HEK293 (cell line): Measurements from ENCODE around the gene PRM1.

ENCODE experiments used
- CTCF ChIP-seq: fragments of 450-650 bp; formaldehyde crosslinking; IDR thresholded peaks from 2 replicates; pipeline ENCODE4 v1.5.1; 2016; ENCODE audit warnings: missing biosample characterization, missing genetic modification characterization
- EGR2 ChIP-seq: fragments of 450-650 bp; formaldehyde crosslinking; IDR thresholded peaks from 2 replicates; pipeline ENCODE4 v1.5.1; 2016; ENCODE audit warnings: low read depth, missing biosample characterization, missing genetic modification characterization
- IKZF3 ChIP-seq: fragments of 450-650 bp; IDR thresholded peaks from 2 replicates; pipeline ENCODE4 v1.5.0; 2018; ENCODE audit warnings: missing biosample characterization, mild to moderate bottlenecking, missing genetic modification characterization, moderate library complexity
- MYNN ChIP-seq: fragments of 450-650 bp; formaldehyde crosslinking; IDR thresholded peaks from 2 replicates; pipeline ENCODE4 v1.5.1; 2016; ENCODE audit warnings: missing biosample characterization, missing genetic modification characterization, borderline replicate concordance
- MZF1 ChIP-seq: fragments of 450-650 bp; formaldehyde crosslinking; IDR thresholded peaks from 2 replicates; pipeline ENCODE4 v1.5.1; 2017; ENCODE audit warnings: missing biosample characterization, missing genetic modification characterization, borderline replicate concordance
- PRDM10 ChIP-seq: fragments of 450-650 bp; formaldehyde crosslinking; IDR thresholded peaks from 2 replicates; pipeline ENCODE4 v1.5.1; 2016; ENCODE audit warnings: missing biosample characterization, missing genetic modification characterization
- PRDM4 ChIP-seq: fragments of 450-650 bp; formaldehyde crosslinking; IDR thresholded peaks from 2 replicates; pipeline ENCODE4 v1.5.1; 2017; ENCODE audit warnings: missing biosample characterization, missing genetic modification characterization
- SCRT2 ChIP-seq: fragments of 450-650 bp; formaldehyde crosslinking; IDR thresholded peaks from 2 replicates; pipeline ENCODE4 v1.5.1; 2016; ENCODE audit warnings: missing biosample characterization, missing genetic modification characterization
- TCF7L2 ChIP-seq: IDR thresholded peaks from 2 replicates; pipeline ENCODE4 v1.6.1; 2011; ENCODE audit warnings: low read depth, mild to moderate bottlenecking, inconsistent platforms, low read length, moderate library complexity, borderline replicate concordance
- ZBTB8A ChIP-seq: fragments of 450-650 bp; formaldehyde crosslinking; IDR thresholded peaks from 2 replicates; pipeline ENCODE4 v1.5.1; 2016; ENCODE audit warnings: missing biosample characterization, missing genetic modification characterization
- ZNF184 ChIP-seq: fragments of 450-650 bp; IDR thresholded peaks from 2 replicates; pipeline ENCODE4 v1.5.1; 2018; ENCODE audit warnings: missing biosample characterization, mild to moderate bottlenecking, missing genetic modification characterization
- ZNF239 ChIP-seq: fragments of 450-650 bp; formaldehyde crosslinking; IDR thresholded peaks from 2 replicates; pipeline ENCODE4 v1.5.1; 2016; ENCODE audit warnings: missing biosample characterization, missing genetic modification characterization
- ZNF549 ChIP-seq: fragments of 450-650 bp; IDR thresholded peaks from 2 replicates; pipeline ENCODE4 v1.5.1; 2018; ENCODE audit warnings: missing biosample characterization, missing genetic modification characterization, mild to moderate bottlenecking, inconsistent platforms, moderate library complexity
- ZNF837 ChIP-seq: fragments of 450-650 bp; formaldehyde crosslinking; IDR thresholded peaks from 2 replicates; pipeline ENCODE4 v1.5.1; 2016; ENCODE audit warnings: missing biosample characterization, missing genetic modification characterization

- no peak for TF ChIP-seq TCF7L2
- TF ChIP-seq PRDM10 (tag by site-specific recombination) = no peak
- TF ChIP-seq EGR2 (tag by site-specific recombination) = no peak
- TF ChIP-seq CTCF = no peak
- TF ChIP-seq ZNF239 (tag by site-specific recombination) = no peak
- TF ChIP-seq ZBTB8A = no peak
- no peak for TF ChIP-seq ZNF837 (tag by site-specific recombination)
- no peak for TF ChIP-seq PRDM4
- no peak for TF ChIP-seq MYNN (tag by site-specific recombination)
- no peak for TF ChIP-seq MZF1 (tag by site-specific recombination)
- no peak for TF ChIP-seq IKZF3
- TF ChIP-seq ZNF184 (tag by site-specific recombination) = no peak
- TF ChIP-seq ZNF549 (tag by site-specific recombination) = no peak
- no peak for TF ChIP-seq SCRT2 (tag by site-specific recombination)
Measured at GRCh38 chr16:11263737-11264136, 17.4 kb downstream of the PRM1 start.
